Amygdala (tissue), 56 donors: Measurements from ENCODE around the gene ACTN1.
"Not testable (repeated sequence)": the region's sequence is repeated elsewhere in the genome, so short reads cannot be mapped to it uniquely, and the experiment has no call there.

Source experiments
- DNase-seq, 56 donors: peaks; one replicate each; lab custom pipeline; 2025; lab: John Stamatoyannopoulos, UW

The ACTN1 gene

DNA sequence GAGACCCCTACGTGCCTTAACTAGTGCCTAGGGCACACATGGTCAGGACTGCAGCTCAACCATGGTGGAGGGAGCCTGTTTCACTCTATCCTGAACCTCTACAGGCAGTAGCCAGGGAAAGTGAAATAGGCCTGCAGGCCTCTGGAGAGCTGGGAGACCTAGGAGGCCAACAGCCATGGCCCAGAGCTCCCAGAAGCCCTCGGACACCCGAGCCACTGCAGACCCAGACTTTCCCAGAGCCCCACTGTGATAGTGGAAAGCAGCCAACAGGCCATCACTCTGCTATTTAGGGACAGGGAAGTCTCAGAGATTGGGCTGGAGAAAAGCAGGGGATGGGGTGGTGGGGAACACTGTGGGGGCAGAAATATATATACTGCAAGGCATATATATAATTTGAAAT is 129.7 kb downstream of the ACTN1 start:
- DNase-seq = no peak

- DNase-seq = no peak
Observed at GRCh38 chr14:68848253-68848652, 130.8 kb downstream of the ACTN1 start.

DNA sequence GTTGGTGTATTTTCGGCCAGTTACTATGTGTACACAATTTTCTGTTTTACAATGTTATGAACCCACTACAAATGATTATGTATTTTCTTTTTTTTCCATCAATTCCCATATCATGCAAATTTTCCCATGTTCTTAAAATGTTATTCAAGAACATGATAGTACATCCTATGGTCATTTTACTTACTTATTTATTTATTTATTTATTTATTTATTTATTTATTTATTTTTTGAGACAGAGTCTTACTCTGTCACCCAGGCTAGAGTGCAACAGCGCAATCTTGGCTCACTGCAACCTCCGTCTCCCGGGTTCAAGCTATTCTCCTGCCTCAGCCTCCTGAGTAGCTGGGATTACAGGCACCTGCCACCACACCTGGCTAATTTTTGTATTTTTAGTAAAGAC is 131.5 kb downstream of the ACTN1 start:
- not testable (repeated sequence) for DNase-seq

- DNase-seq = no peak
Observed at GRCh38 chr14:68846466-68846865, 132.6 kb downstream of the ACTN1 start.

DNA sequence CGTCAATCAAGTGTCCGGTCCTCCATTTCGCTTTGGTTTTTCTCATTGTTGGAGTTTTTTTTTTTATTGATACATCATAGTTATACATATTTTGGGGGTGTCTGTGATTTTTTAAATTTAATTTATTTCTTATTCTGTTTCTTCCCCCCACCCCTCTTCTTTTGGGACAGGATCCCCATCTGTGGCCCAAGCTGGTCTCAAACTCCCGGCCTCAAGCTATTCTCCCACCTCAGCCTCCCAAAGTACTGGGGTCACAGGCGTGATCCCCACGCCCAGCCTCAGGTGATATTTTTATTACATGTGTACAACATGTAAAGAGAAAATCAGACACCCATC is 134.9 kb downstream of the ACTN1 start:
- no peak for DNase-seq

DNA sequence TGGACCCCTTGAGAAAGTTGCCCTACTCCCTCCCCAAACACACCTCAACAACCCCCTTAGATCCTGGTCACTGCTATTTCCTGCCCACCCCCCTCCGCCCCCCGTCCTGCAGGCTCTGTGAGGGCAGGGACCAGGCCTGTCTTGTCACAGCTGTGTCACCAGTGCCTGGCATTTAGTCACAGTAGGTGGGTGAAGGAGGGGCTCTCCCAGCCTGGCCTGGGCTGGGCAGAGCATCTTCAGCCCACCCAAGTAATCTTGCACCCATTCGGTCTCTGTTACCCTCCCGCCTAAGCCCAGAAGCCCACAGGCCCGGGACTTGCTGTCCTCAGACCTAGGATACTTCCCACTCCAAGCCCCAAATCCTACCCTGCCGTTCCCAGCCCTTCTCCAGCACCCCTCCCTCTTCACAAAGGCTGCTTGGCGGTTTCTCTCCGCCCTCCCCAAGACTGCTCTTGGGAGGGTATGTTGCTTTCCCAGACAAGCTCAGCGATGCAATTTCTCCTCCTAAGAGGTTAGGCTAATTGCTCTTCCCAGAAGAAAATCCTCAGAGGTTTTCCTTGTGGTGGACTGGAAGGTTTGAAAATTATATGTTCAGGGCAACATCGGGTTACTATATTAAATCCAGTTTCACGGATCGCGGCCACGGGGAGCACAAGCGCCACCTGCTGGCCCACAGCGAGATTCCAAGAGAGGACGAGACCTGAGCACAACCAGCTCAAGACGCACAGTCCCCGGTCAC is 135.5 kb downstream of the ACTN1 start:
- DNase-seq = peak in 44 of 56 donors; percentile 6 to 79 (median 32)

GRCh38 chr14:68842298-68842697 is 136.8 kb downstream of the ACTN1 start:
- no peak for DNase-seq

DNA sequence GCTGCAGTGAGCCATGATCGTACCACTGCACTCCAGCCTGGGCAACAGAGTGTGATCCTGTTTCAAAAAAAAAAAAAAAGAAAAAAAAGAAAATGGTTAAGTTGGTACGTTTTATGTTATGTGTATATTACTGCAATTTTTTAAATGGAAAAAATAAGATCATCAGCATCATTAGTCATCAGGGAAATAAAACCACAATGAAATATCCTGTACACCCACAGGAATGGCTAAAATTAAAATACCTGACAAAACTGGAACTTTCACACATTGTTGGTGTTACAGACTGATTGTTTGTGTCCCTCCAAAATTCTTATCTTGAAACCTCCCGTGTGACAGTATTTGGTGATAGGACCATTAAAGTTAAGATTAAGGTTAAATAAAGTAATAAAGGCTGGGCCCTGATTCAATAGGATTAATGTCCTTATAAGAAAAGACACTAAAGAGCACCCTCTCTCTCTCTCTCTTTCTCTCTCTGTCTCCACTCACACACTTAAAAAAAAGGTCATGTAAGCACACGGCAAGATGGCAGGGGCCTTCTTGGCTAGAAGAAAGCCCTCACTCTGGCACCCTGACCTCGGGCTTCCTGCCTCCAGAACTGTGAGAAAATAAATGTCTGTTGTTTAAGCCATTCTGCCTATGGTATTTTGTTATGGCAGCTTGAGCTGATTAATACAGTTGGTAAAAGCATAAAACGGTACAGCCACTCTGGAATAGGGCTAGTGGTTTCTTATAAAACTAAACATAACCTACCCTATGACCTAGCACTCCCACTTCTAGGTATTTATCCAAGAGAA is 137.9 kb downstream of the ACTN1 start:
- no peak for DNase-seq

DNA sequence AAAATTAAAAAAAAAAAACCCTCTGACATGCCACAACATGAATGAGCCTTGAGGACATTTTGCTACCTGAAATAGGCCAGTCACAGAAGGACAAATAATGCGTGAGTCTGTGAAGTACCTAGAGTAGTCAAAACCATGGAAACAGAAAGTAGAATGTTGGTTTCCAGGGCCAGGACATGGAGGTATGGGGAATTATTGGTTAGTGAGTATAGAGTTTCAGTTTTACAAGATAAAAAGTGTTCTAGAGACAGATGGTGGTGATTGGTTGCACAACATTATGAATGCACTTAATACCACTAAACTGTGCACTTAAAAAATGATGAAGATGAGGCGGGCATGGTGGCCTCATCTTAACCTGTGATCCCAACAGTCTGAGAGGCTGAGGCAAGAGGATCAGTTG is 138.6 kb downstream of the ACTN1 start:
- DNase-seq = no peak

- no peak for DNase-seq
Observed at GRCh38 chr14:68836082-68836481, 143.0 kb downstream of the ACTN1 start.

- DNase-seq = no peak
Observed at GRCh38 chr14:68834816-68835215, 144.3 kb downstream of the ACTN1 start.

GRCh38 chr14:68828698-68829097 is 150.4 kb downstream of the ACTN1 start:
- DNase-seq = no peak

DNA sequence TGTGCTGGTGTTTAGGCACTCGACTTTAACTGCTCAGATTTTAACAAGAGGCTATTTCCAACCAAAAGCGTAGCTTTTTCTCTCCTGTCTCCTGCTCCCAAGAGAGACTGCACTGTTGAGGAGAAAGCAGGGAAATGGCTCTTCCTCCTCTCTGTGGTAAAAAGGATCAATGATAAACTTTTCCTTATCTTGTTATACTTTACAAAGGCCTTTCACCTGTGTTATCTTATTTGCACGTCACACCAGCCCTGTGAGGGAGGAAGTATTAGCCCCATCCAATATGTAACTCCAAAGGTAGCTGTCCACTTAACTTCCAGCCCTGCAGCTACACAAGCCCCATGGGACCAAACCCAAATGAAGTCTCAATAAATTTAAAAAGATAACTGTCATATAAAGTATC is 153.4 kb downstream of the ACTN1 start:
- DNase-seq = no peak

- DNase-seq = peak in 39 of 56 donors; percentile 8 to 85 (median 39)
Observed at GRCh38 chr14:68824517-68825347, 154.4 kb downstream of the ACTN1 start.

- no peak for DNase-seq
Observed at GRCh38 chr14:68824207-68824516, 154.9 kb downstream of the ACTN1 start.
